NCI-H1930 (cell line): ENCODE data around the gene YY1.
"Not testable (repeated sequence)": the region's sequence is repeated elsewhere in the genome, so short reads cannot be mapped to it uniquely, and the experiment has no call there.

Experiments
- DNase-seq, 2 experiments: peaks; one replicate each; lab custom pipeline; 2025; lab: John Stamatoyannopoulos, UW

Gene YY1

DNA sequence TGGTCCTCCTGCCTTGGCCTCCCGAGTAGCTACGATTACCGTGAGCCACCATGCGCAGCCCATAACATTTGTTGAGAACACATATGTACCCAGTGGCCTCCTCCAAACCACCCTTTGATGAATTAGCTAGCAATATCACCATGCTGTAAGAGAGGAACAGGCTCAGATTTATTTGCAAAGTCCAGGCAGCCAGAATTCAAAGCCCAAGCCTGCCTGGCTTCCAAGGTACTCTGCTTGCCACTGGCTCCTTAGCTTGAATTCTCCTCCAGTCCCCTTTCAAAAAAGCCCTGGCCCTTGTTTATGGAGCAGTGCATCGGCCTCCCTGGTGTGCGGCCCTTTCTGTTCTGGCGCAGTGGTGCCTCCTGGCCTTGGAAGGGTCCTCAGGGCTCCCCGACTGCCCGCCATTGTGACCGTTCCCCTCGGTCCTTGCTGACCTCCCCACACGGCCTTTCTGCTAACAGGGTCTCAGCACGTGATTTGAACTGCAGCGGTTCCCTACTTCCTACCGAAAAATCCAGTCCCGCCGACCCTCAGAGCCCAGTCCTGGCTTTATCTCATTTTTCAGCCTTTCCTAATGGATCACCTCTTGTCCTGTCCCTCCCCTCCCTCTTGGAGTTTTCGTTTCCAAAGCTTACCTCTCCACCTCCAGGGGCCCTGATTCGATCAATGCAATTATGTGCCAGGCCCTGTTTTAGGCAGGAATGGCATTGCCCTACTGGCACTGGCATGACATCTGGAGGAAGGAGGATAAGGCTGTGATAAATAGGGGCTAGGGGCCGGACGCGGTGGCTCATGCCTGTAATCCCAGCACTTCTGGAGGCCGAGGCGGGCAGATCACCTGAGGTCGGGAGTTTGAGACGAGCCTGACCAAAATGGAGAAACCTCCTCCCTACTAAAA, 45.3 kb downstream of the YY1 start:
- DNase-seq, result no peak

DNA sequence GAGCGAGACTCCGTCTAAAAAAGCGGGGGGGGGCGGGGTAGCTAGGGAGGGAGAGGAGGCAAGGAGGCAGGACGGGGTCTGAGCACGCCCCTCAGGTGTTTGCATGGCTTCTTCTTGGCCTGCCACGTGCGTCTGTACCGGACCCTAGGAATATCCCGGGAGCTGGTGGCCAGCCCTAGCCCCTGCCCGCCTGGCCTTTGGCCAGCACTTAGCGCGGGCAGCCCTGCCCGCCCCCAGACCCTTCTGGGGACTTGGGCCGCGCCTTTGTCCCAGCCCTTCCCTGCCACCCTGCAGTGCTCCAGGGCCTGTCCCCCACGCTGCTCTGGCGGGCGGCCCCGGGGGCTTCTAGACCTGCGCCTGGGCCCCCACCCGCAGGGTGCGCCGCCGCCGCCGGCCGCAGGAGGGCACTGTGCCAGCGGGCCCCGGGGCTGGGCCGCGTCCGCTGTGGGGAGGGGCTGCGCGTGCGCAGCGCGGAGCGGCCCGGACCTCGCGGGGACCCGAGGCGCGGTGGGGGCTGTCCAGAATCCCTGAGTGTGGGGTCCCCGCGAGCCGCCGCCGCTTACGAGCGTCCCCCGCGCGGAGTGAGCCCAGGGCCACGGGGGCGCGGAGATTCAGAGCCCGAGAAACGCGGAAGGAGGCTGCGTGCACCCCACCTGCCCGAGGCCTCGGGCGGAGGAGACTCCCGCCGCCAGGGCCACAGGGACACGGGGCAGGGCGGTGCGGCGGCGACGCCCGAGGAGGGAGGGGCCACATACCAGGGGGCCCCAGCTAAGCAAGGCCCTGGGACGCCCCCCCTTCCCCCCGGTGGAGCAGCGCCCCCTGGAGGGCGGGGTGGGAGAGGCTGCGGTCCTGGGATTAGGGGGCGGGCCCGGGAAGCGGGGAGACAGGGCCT, 46.3 kb downstream of the YY1 start:
- DNase-seq, result peak; percentile 66 to 84

GRCh38 chr14:100285913-100286400, 47.0 kb downstream of the YY1 start:
- DNase-seq, result no peak

- no peak for DNase-seq
These were observed 47.7 kb downstream of the YY1 start for GRCh38 chr14:100286484-100287191.

DNA sequence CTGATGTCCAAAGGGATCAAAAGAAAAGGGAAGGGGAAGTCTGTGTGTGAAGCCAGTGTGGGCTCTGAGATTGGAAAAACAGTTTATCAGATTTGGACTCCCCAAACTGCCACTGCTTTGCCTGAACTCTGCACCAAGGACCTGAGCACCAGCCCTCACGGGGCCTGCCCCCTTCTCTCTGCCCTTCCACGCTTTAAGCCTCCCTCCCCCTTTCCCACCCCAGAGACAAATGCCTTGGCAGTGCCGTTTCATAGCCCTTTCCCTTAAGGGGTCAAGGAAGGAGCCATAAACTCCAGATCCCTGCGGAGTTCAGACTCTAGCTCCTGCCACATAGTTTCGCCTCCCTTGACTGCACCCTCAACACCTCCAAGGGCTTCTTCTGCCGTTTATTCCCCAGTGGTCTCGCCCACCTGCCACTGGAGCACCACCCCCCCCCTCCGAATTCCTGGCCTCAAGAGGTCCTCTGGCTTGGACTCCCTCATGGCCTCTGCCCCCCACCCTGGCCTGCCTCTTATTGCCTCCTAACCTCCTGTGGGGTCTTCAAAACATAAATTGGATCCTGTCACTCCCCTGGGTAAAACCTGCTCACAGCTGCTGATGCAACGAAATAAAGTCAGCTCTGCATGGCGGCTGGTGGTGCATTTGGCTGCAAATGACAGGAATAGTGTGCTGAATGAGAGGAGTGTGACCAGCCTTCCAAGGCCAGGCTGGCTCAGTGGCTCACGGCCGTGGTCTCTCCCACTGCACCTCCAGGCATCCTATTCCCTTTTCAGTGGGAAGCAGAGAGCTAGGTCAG, 48.5 kb downstream of the YY1 start:
- no peak for DNase-seq

GRCh38 chr14:100287998-100288295, 49.0 kb downstream of the YY1 start:
- not testable (repeated sequence) for DNase-seq

GRCh38 chr14:100288382-100289185, 49.6 kb downstream of the YY1 start:
- no peak for DNase-seq

- no peak for DNase-seq
These were observed 51.1 kb downstream of the YY1 start for GRCh38 chr14:100289916-100290606.

DNA sequence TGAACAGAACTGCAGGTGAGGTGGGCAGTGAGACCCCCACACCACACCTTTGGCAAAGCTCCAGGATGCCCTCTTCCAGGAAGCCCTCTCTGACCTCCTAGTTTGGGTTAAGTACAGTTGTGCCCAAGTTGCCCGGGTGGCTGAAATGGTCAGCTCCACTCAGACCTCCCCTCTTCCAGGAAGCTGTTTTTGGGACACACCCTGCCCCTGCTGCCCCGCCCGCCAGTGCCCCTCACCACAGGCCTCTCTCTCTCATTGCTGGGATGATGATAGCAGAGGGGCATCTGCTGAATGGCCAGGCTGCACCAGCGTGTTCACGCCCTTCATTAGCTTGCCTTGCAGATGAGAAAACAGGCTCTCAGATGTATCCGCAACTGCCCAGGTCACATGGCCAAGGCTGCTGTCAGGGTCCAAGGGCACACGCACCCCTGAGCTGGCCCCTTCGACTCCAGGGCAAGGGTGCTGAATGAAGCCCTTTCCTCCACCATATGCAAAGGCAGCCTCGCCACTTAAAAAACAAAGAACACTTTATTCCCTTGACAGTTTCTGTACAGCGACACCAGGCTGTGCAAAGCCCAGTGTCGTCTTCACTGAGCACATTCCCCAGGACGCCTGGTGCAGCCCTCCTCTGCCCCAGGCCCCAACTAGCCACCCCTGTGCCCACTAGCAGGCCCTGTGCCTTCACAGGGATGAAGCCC, 51.8 kb downstream of the YY1 start:
- DNase-seq, result no peak

- no peak for DNase-seq
These were observed 52.5 kb downstream of the YY1 start for GRCh38 chr14:100291305-100292075.

GRCh38 chr14:100292301-100292775, 53.4 kb downstream of the YY1 start:
- DNase-seq, result no peak

DNA sequence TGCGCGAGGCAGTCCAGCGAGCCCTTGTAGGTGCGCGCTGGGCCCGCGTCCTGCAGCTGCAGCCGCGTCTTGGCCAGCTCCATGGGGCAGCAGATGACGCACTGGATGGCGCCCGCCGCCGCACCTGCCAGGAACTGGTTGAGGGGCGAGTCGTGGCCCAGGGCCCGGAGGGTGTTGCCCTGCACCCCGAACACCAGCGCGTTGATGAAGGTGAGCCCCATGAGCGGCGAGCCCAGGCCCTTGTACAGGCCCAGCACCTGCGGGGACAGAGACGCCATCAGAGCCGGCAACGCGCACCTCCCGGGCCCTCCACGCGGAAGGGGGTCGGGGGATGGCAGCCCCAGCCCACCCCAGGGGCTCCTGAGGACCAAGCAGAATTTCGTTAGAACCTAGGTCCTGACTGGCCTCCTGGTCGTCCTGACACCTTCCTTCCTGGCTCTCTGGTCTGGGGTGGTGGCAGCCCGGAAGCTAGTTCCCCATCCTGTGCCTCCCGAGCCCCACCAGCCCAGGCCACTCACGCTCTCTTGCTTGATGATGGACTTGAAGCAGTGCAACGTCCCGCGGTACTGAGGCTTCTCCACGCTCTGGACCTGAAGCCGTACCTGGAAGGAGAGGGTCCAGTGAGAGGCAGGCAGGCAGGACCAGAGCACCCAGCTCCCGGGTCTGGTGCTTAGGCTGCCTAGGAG, 54.0 kb downstream of the YY1 start:
- no peak for DNase-seq

- no peak for DNase-seq
These were observed 54.7 kb downstream of the YY1 start for GRCh38 chr14:100293497-100294212.

DNA sequence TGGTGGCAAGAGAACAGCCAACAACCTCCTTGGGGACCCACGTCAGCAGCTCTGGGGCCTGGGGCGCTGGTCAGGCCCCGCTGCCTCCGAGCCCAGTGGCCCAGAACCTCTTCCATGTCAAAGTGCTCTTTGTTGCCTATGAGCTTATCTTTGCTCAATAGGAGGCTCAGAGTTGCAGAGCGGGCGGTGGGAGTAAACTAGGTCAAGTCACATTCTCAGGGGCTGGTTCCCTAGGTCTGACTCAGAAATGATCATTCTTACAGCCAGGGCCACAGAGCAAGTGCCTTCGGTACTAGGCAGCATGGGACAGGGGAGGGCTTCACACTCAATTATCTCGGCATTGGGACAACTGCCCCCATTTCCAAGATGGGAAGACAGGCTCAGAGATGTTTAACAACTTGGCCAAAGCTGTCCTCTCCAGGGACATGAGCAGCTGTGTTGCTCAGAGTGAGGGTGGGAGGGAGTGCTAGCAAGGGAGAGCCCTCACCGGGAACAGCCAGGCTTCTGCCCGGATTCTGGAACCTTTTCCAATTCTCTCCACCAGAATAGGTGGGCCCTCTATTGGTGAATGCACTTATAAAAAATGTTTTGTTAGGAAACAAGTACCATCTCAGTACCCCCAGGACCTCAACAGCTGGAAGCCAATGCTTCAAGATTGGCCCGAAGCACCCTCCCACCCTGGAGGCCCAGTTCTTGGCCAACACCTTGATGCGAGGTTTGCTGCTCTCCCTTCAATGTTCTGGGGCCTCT, 55.4 kb downstream of the YY1 start:
- no peak for DNase-seq

GRCh38 chr14:100294963-100295330, 56.0 kb downstream of the YY1 start:
- DNase-seq, result no peak

DNA sequence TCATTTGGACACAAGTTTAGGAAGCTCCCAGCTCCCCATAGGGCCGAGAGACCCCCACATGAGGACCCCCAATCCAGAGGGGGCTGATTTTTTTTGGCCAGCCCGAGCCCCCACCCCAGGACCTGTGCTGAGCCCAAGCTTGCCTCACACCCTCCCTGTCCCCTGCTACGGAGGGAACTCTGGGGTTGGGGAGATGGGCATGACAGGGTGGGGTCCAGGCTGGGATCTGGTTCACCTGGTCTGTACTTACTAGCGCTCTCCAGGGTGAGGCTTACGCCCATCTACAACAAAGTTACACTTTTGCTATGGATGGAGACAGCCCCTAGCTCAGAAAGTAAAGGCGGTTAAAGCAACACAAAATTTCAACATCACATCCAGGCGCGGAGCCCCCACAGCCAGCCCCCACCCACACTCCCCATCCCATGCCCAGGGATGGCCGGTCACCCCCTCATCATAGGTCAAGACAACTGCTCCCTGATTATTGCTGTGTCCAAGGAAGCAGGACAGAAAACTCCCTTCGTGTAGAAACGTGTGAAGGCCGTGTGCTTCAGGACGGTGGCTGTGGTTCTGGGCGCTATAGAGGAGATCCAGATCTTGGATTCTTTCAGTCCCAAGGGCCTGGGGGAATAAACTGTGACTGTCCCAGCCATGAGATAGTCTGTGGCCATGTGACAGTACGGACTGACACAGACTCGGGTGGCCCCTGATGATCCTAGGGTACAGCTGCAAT, 56.6 kb downstream of the YY1 start:
- DNase-seq, result no peak
